Testis (tissue), 2 donors: ENCODE data around the gene CAPZB.

Experiments used
- CTCF ChIP-seq, 3 experiments: fragments of 450-650 bp in 2 of 3; fragments of 200-600 bp in 1 of 3; sonication (generic) in 1 of 3; IDR thresholded peaks; one replicate each; pipeline ENCODE4 v1.5.1; 2016 to 2019; ENCODE audit warnings: antibody characterized with exemption in 3 of 3, mild to moderate bottlenecking in 2 of 3, moderate library complexity in 1 of 3
- POLR2A ChIP-seq: fragments of 450-650 bp; IDR thresholded peaks from one replicate; pipeline ENCODE4 v1.6.1; 2017; ENCODE audit warnings: antibody characterized with exemption, mild to moderate bottlenecking, moderate library complexity

GRCh38 chr1:19425646-19426239 is 59.6 kb downstream of the CAPZB start:
- TF ChIP-seq CTCF (IDR thresholded peaks at IDR 0.05) (no peak), POLR2A (no peak)
